Caco-2 (cell line): Measurements from ENCODE around the gene CD19. TPM values are rescaled to one million over a fixed set of nuclear protein-coding genes. Genes with fewer than 3 reads are reported as not detected.

Experiments
- BruUV-seq: library from RNA; stranded (reverse); fragments of 400-500 nt; replicated peaks from 2 replicates; lab custom pipeline; 2021; lab: Mats Ljungman, UMichigan
- CTCF ChIA-PET: fragments of 300-600 bp; sonication (Branson Sonifier 250); formaldehyde crosslinking; loops from one replicate; lab custom pipeline; 2022; ENCODE audit warnings: antibody characterized with exemption; lab: Charles Lee
- POLR2A ChIA-PET: fragments of 300-600 bp; sonication (Branson Sonifier 250); formaldehyde crosslinking; loops from one replicate; lab custom pipeline; 2022; ENCODE audit warnings: antibody characterized with exemption; lab: Charles Lee
- DNase-seq, 2 experiments: peaks; one replicate each; pipeline versions ENCODE4 v3.0.0 to v3.0.0-alpha.2; 2020 to 2022
- H3K27me3 ChIP-seq: replicated peaks from 2 replicates; pipeline ENCODE4 v1.6.0; 2011; ENCODE audit warnings: low read length; ENCODE audit not compliant: control insufficient read depth, insufficient read depth
- H3K36me3 ChIP-seq: 2 replicates; pipeline ENCODE4 v1.5.1; 2011; ENCODE audit warnings: low read length; ENCODE audit not compliant: control insufficient read depth, insufficient read depth
- H3K4me1 ChIP-seq: fragments of 250-450 bp; sonication (Bioruptor Pico); 2 replicates; pipeline ENCODE4 v1.5.1; 2020; ENCODE audit warnings: mild to moderate bottlenecking
- H3K4me3 ChIP-seq: 2 replicates; pipeline ENCODE4 v1.5.1; 2011; ENCODE audit warnings: low read depth, mild to moderate bottlenecking, control low read depth, low read length
- H3K9me3 ChIP-seq: fragments of 250-450 bp; sonication (Bioruptor Pico); 2 replicates; pipeline ENCODE4 v1.5.1; 2020; ENCODE audit warnings: mild to moderate bottlenecking, moderate library complexity
- H3K27ac Mint-ChIP-seq: one replicate; pipeline ENCODE4 v1.8.0; 2022; ENCODE audit warnings: mixed read lengths; ENCODE audit not compliant: unreplicated experiment
- H3K27me3 Mint-ChIP-seq: one replicate; pipeline ENCODE4 v1.8.0; 2022; ENCODE audit warnings: mixed read lengths; ENCODE audit not compliant: insufficient read depth, unreplicated experiment
- H3K36me3 Mint-ChIP-seq: one replicate; pipeline ENCODE4 v1.8.0; 2022; ENCODE audit warnings: mild to moderate bottlenecking, mixed read lengths; ENCODE audit not compliant: insufficient read depth, unreplicated experiment
- H3K4me1 Mint-ChIP-seq: one replicate; pipeline ENCODE4 v1.8.0; 2022; ENCODE audit warnings: low read depth, mixed read lengths; ENCODE audit not compliant: unreplicated experiment
- H3K4me3 Mint-ChIP-seq: one replicate; pipeline ENCODE4 v1.8.0; 2022; ENCODE audit warnings: mild to moderate bottlenecking, moderate library complexity, mixed read lengths; ENCODE audit not compliant: unreplicated experiment
- H3K9me3 Mint-ChIP-seq: one replicate; pipeline ENCODE4 v1.8.0; 2022; ENCODE audit warnings: mixed read lengths; ENCODE audit not compliant: unreplicated experiment
- CTCF ChIP-seq, 2 experiments: fragments of 200-600 bp in 1 of 2; IDR thresholded peaks; 1 replicate in 1 of 2; 2 replicates in 1 of 2; pipeline versions ENCODE4 v1.5.1 to v1.8.0; 2011 to 2022; ENCODE audit warnings: antibody characterized with exemption in 1 of 2, control low read depth in 1 of 2, inconsistent platforms in 1 of 2, low read depth in 1 of 2, low read length in 1 of 2, mild to moderate bottlenecking in 1 of 2, moderate library complexity in 1 of 2; ENCODE audit not compliant: insufficient read depth in 1 of 2, severe bottlenecking in 1 of 2, unreplicated experiment in 1 of 2
- intact Hi-C: fragments of 100-400 bp; cut with micrococcal nuclease; formaldehyde crosslinking; loops from one replicate; pipeline ENCODE4 v1.10.0; 2022; ENCODE audit not compliant: unreplicated experiment
- total RNA-seq: library from RNA; stranded (reverse); gene quantifications from 2 replicates; pipeline ENCODE4 v1.2.3, GENCODE V29; 2022

Gene CD19
- total RNA-seq, 1 experiment from 2014 or later: not detected

- Histone ChIP-seq H3K4me1 (no peaks in the 10 kb centered on the region), H3K4me3 (no peak overlapping the region), H3K36me3 (peaks cover 1% of the 10 kb centered on the region), H3K9me3 (no peaks in the 10 kb centered on the region), H3K27me3 (no peaks in the 10 kb centered on the region)
- Mint-ChIP-seq H3K27me3 (no peaks in the 10 kb centered on the region), H3K27ac (no peak overlapping the region), H3K4me3 (no peak overlapping the region), H3K36me3 (peaks cover 17% of the 10 kb centered on the region), H3K9me3 (no peaks in the 10 kb centered on the region), H3K4me1 (peaks cover 7% of the 10 kb centered on the region)
- TF ChIP-seq CTCF (IDR thresholded peaks at IDR 0.05; ENCODE audit: insufficient read depth in 1 of 2, low read depth in 1 of 2, low read length in 1 of 2, severe bottlenecking in 1 of 2, unreplicated experiment in 1 of 2): peak; percentile 35 to 66
- ChIA-PET POLR2A (no interaction called here), CTCF (interaction anchor here (0.6 kb wide), 1 partner anchor 62 kb away, joined by 3 read pairs; no protein-coding TSS in a partner anchor)
- BruUV-seq: no TSS peak
- DNase-seq: peak in 1 of 2 experiments; percentile 31
- intact Hi-C loops: no loop called here
These were observed 49.7 kb downstream of the CD19 start for GRCh38 chr16:28981517-28981916.

- H3K9me3 Mint-ChIP-seq: no peaks in the 10 kb centered on the region
- no peaks in the 10 kb centered on the region for H3K4me1 ChIP-seq
- H3K36me3 Mint-ChIP-seq: peaks cover 17% of the 10 kb centered on the region
- peaks cover 7% of the 10 kb centered on the region for H3K4me1 Mint-ChIP-seq
- DNase-seq: no peak
- no peaks in the 10 kb centered on the region for H3K9me3 ChIP-seq
- H3K27me3 ChIP-seq: no peaks in the 10 kb centered on the region
- H3K27ac Mint-ChIP-seq: no peak overlapping the region
- H3K4me3 ChIP-seq: no peak overlapping the region
- BruUV-seq: no TSS peak
- ChIA-PET CTCF (no interaction called here), POLR2A (no interaction called here)
- TF ChIP-seq CTCF (IDR thresholded peaks at IDR 0.05; ENCODE audit: insufficient read depth in 1 of 2, low read depth in 1 of 2, low read length in 1 of 2, severe bottlenecking in 1 of 2, unreplicated experiment in 1 of 2): no peak
- intact Hi-C loops: no loop called here
- H3K36me3 ChIP-seq: peaks cover 1% of the 10 kb centered on the region
- no peaks in the 10 kb centered on the region for H3K27me3 Mint-ChIP-seq
- H3K4me3 Mint-ChIP-seq: no peak overlapping the region
These were observed 50.6 kb downstream of the CD19 start for GRCh38 chr16:28982418-28982817.

- Mint-ChIP-seq H3K27ac (no peak overlapping the region), H3K9me3 (no peaks in the 10 kb centered on the region), H3K4me1 (peaks cover 7% of the 10 kb centered on the region), H3K36me3 (peaks cover 17% of the 10 kb centered on the region), H3K27me3 (no peaks in the 10 kb centered on the region), H3K4me3 (no peak overlapping the region)
- H3K9me3 ChIP-seq: no peaks in the 10 kb centered on the region
- H3K36me3 ChIP-seq: peaks cover 1% of the 10 kb centered on the region
- POLR2A ChIA-PET: no interaction called here
- CTCF ChIA-PET: no interaction called here
- BruUV-seq: no TSS peak
- no peak for DNase-seq
- no peaks in the 10 kb centered on the region for H3K27me3 ChIP-seq
- H3K4me3 ChIP-seq: no peak overlapping the region
- intact Hi-C loops: no loop called here
- TF ChIP-seq CTCF (IDR thresholded peaks at IDR 0.05; ENCODE audit: insufficient read depth in 1 of 2, low read depth in 1 of 2, low read length in 1 of 2, severe bottlenecking in 1 of 2, unreplicated experiment in 1 of 2): no peak
- no peaks in the 10 kb centered on the region for H3K4me1 ChIP-seq
These were observed 51.2 kb downstream of the CD19 start for GRCh38 chr16:28982949-28983348.
